GM21381 (cell line): ENCODE data around the gene ACOT11.
"Not testable (repeated sequence)": the region's sequence is repeated elsewhere in the genome, so short reads cannot be mapped to it uniquely, and the experiment has no call there.

Experiments used
- ATAC-seq: cut with Tn5 transposase; IDR thresholded peaks from one replicate; pipeline ENCODE4 v1.9.1; 2021; ENCODE audit warnings: mild to moderate bottlenecking, moderate library complexity; ENCODE audit not compliant: unreplicated experiment

Gene ACOT11

DNA sequence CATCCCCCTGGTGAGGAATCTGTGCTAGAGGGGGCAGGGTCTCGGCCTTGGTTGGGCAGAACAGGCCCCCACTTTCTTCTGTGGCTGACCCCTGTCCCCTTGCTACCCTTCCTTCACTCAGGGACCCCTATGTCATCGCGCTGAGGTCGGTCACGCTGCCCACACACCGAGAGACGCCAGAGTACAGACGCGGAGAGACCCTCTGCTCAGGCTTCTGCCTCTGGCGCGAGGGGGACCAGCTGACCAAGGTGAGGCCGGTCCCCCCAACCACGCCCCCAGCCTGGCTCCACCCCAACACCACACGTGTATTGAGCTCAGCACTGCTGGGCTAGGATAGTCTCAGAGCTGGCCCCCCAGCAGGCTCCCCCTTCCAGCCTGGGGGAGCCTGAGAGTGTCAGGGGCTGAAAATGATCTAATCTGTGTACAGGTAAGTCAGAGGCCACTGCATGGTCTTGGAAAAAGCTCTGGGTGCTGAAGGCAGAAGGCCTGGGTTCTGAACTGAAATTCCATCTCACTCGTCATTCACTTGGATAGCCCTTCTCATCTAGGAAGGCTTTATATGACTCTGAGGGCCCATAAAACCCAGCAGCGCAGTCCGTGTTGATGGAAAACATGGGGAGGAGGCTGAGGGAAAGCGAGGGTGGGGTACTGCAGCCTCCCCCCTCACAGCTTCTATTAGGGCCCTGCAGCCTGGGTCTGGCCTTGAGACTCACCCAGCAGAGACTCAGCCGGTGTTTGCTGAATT, 60.0 kb downstream of the ACOT11 start:
- no peak for ATAC-seq

DNA sequence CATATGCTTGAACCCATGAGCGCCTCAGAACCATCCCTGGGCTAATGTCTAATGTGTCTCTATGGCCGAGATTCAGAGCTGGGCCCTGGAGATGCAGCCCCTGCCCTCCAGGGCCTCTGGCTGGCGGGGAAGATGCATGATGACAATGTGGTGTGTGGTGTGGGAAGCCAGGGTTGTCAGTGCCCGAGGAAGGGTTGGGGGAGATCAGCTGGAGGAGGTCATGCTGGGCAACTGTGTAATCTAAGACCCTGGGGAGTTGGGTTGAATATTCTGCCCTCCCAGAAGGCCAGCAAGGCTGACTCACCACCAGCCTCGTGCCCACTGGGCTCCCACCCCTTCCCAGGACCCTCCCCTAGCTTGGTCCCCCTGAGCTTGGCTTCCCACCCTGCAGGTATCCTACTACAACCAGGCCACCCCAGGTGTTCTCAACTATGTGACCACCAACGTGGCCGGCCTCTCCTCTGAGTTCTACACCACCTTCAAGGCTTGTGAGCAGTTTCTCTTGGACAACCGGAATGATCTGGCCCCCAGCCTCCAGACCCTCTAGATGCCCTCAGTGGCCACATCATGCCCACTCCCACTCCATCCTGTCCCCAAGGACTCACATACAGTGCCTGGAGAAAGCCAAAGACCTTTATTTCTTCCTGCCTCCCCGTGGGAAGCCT, 60.7 kb downstream of the ACOT11 start:
- no peak for ATAC-seq

DNA sequence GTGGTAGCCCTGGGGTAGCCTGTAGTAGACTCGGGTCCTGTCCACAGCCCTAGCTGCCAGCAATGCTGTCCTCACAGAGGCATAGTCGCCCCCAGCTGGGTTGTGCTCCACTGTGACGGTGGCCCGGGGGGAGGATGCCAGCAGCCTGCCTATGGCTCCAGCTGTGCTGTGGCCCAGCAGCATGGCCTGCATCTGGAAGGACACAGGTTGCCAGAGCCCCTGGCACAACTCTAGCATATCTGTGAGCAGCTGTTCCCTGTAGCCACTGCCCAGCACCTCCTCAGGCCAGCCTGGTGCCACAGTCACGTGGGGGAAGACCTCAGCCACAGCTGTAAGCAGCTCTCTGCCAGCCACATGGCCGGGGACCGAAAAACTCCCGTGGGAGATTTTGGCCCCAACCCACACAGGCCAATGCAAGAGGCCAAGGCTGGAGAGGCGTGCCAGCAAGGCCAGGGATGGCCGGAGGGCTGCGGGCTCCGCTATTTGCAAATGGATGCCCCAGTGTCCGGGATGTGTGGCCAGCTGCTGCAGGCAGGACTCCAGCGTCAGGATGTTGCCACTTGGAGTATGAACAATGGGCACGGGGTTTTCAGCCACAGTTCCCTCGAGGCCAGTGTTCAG, 61.4 kb downstream of the ACOT11 start:
- ATAC-seq = no peak

DNA sequence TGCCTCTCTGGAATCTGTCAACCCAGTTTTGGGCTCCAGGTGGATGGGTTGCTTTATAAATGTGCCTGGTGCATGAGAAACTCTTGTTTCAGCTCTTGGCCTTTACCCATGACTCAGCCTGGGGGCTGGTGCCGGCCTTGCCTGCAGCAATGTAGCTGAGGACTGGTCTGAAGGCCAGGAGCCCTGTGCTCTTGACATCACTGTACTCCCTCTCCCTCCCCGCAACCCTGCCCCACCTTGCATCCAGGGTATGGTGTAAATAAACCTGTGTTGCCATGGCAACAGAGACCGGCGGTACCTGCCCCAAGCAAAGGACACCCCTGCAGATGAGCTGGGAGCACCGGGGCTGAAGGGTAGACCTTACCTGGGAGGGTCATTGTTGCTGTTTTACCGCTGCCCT, 62.0 kb downstream of the ACOT11 start:
- ATAC-seq = no peak

DNA sequence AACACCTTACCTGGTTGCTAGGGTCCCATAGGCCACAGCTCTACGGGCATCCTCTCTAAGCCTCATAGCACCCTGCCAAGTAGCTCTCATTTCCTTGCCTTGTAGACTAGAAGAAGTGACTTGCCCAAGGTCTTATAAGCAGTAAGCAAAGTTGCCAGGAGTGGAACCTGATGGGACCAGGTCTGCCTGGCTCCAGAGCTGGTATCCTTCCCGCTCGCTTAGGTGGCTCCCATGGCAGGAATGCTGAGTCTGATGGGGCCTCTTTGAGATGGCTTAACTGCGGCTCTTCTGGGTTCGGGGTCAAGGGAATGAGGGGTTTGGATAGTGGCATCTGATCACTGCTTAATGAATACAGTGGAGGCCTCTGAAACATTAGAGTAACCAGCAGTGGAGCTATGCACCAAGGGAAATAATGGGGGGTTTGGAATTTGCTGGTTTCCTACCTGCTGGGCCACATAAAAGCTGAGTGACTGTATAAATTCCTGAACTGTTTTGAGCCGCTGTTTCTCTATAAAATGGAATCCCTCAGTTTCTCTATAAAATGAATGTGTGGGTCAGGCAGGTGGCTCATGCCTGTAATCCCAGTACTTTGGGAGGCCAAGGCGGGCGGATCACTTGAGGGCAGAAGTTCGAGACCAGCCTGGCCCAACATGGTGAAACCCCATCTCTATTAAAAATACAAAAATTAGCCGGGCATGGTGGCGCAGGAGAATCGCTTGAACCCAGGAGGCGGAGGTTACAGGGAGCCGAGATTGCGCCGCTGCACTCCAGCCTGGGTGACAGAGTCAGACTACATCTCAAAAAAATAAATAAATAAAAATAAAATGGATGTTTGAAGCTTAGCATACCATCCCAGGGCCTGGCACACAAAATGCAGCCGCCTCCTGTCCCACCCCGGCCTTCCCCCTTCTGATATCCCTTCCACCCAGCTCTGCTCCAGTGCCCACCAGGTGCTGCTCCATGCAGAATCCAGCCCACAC, 62.9 kb downstream of the ACOT11 start:
- ATAC-seq = no peak

DNA sequence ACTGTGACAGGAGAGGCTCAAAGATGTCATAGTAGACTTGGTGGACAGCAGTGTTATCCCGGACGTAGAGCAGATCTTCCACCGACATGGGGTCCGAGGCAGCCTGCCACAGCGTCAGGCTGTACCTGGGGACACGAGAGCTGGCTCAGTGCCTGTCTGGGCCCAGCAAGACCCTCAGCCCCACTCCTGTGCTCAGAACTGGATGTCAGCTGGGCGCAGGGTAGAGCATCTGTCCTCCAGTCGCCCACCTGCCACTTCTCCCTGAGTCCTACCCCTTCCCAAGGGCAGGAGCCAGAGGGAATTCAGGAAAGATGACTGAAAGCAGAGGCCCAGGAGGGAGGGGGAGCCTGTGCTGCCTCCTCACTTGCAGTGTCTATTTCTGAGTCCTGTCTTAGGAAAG, 63.6 kb downstream of the ACOT11 start:
- ATAC-seq = no peak

DNA sequence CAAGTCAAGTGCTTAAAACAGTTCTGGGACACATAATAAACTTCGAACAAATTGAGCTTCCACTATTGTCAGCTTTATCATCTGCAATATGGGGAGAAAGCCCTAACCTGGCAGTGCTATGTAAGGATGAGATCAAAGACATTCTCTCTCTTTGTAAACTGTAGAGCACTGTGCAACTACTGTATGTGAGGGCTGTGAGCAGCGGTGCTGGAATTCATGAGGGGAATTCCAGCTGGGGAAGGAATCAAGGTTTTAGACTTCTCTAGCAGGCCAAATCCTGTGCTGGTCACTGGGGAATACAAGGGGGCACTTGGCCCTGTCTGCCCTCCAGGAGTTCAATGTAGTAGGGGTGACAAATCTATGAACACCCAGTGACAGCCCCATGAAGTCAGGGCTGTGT, 66.0 kb downstream of the ACOT11 start:
- no peak for ATAC-seq

DNA sequence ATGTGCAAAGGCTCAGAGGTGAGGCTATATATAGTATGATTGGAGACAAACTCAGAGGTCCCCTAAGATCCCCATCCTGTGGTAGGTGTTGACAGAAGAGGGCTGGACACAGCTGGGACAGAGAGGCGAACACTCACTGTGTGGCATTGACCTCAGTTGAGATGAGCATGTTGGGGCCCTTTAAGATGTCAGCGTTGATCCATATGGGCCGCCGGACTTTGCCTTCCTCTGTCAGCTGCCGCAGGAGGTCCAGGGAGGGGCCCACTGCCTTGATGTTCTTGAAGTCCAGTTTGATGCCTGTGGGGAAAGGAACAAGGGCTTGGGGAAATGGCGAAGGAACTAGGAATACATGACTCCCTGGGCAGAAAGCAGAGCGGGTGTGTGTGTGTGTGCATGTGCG, 66.5 kb downstream of the ACOT11 start:
- no peak for ATAC-seq

DNA sequence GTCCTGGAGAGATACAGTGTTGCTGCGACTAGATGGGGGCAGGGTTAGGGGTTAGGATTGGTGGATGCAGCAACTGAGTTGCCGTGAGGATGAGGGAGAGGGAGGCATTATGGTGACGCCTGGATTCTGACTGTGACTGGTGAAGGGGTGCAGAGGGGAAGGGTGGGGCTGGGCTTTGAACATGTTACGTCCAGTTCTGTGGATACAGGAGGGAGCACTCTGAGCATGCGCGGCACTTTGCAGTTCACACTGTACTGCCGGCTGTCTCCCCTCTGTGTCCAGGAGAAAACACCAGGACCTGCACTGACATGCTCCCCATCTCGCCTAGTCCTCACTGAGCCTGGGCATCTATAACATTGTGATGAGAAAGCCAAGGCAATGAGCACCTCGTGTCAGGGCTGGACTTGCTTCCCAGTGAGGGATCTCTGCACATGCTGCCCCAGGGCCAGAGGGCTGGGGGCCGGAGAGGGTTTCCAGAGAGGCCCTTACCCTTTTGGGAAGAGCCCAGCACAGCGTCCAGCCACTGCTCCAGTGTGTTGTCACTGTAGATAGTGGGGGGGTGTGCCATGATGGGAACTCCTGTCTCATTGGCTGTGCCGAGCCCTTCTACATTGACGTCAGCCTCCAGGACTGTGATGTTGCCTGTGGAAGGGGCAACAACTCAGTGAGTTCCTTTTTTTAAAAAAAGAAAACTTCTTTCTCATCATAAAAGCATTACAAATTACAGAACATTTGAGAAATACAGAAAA, 67.7 kb downstream of the ACOT11 start:
- no peak for ATAC-seq

DNA sequence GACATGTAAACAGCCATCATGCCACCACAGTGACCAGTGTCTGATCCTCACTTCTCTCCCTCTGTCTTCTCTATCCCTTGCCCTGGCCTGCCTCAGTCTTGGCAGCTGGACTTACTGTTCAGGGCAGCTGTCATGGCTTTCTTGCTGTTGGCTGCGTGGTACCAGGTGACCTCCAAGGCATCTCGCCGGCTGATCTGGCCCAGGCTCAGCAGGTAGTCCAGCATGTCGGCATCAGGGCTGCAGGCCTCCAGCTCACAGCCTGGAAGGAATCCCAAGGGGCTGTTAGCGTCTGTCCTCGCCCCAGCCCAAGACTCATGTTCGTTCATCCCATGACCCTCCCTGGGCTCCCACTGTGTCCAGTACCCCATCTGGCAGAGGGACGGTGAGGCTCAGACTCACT, 71.7 kb downstream of the ACOT11 start:
- ATAC-seq = no peak

DNA sequence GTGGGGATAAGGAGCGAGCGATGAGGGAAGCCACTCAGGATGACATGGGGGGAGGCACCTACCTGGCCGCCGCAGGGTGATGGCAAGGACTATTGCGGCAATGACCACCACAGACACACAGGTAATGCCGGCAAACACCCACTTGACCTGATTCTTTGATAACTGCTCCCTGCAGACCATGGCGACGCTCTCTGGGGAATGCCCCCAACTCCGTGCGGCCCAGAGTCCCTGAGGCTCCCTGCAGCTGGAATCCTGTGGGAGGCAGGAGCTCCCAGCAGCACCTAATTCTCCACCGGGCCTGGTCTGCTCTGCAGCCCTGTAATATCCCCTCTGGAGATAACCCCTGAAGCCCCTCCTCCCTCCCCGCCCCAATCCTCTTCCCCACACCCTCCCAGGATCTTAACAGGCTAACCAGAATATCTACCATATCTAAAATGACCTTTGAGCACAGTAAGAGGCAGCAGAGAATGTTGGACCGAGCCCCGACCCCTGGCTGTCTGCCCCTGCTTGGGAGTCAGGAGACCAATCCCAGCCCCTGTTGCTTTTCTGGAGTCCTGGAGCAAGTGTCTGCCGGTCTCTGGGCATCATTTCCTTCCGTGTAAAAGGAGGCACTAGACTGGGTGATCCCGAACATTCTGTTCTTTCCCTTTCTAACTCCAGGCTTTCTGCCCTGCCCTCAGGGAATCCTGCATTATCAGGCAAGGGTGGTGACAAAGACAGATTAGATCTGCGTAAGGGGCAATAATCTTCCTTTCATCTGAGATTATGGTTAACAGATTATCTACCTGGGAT, 75.4 kb downstream of the ACOT11 start, which contains the start of gene FAM151A:
FAM151A (minus strand) TSS at position 310 of the 792 bp plus-strand sequence; CDS start at position 180, 130 bp downstream.
- ATAC-seq = no peak

DNA sequence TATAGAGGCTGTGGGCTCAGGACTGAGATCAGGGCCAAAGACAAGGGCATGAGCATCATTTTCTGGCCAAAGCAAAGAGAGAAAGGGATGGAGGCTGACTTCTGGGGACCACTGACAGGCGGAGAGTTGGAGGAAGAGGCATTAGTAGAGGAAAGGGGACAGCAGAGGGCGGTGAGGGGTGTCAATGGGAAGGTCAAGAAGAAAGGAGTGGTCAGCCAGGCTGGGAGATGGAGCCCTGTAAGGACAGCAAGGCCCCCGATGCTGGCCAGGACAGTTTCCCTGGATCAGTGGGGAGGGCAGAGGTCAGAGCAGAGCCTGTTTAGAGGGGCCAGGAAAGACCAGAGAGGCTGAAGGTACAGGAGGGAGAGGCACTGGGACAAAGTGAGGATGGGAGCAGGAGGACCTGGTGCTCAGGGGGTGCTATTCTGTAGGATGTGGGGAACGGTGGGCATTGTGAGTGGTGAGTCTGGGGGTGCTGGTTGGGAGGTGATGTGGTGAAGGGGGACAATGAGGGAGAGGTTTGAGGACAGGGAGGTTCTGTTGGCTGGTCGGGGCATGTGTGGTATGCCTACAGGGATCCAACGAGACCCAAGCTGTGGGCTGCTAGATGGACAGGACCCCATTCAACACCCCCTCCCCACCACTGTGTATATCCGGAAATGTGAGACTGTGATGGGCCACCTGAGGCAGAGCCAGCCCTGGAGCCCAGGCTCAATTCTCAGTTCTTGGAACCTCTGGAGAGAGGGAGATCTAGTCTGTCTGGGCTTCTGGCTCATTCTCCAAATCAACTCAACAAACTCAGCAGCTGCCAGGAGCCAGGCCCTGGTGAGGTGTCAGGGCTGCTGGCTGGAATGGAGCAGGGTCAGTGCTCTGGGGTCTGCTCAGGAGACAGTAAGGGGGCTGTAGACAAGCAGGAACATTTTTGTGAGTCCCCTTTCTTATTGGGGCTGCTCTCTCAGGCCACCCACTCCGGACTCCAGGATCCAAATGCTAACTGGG, 76.7 kb downstream of the ACOT11 start:
- no peak for ATAC-seq

DNA sequence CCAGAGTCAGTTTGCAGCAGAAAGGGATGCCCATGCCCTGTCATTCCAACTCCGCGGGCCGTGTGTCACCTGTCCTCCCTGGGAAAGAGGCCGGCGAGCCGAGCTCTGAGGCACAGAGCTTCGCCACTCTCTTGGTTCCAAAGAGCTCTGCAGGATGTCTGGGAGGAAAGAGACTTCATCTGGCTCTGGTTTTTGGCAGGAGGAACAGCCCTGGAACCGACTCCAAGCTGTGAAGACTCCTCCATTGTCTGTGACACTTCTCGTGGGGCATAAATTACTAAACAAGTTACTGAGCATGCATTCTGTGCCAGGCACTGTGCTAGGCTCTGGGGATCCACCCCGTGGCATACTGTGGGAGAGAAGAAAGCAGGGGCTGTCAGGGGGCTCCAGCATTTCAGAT, 79.2 kb downstream of the ACOT11 start:
- no peak for ATAC-seq

DNA sequence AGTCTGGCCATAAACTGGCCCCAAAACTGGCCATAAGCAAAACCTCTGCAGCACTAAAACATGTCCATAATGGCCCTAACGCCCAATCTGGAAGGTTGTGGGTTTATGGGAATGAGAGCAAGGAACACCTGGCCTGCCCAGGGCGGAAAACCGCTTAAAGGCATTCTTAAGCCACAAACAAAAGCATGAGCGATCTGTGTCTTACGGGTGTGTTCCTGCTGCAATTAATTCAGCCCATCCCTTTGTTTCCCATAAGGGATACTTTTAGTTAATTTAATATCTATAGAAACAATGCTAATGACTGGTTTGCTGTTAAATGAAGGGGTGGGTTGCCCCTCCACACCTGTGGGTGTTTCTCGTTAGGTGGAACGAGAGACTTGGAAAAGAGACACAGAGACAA, 87.8 kb downstream of the ACOT11 start:
- ATAC-seq = not testable (repeated sequence)

DNA sequence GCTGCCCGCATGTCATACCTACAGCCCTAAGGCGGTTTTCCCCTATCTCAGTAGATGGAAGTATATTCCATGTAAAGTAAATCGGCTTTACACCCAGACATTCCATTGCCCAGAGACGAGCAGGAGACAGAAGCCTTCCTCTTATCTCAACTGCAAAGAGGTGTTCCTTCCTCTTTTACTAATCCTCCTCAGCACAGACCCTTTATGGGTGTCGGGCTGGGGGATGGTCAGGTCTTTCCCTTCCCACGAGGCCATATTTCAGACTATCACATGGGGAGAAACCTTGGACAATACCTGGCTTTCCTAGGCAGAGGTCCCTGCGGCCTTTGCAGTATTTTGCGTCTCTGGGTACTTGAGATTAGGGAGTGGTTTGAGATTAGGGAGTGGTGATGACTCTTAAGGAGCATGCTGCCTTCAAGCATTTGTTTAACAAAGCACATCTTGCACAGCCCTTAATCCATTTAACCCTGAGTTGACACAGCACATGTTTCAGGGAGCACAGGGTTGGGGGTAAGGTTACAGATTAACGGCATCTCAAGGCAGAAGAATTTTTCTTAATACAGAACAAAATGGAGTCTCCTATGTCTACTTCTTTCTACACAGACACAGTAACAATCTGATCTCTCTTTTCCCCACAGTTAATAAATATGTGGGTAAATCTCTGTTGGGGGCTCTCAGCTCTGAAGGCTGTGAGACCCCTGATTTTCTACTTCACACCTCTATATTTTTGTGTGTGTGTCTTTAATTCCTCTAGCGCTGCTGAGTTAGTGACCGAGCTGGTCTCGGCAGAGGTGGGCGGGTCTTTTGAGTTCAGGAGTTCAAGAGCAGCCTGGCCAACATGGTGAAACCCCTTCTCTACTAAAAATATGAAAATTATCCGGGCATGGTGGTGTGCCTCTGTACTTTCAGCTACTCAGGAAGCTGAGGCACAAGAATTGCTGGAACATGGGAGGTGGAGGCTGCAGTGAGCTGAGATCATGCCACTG, 88.7 kb downstream of the ACOT11 start:
- ATAC-seq = not testable (repeated sequence)

DNA sequence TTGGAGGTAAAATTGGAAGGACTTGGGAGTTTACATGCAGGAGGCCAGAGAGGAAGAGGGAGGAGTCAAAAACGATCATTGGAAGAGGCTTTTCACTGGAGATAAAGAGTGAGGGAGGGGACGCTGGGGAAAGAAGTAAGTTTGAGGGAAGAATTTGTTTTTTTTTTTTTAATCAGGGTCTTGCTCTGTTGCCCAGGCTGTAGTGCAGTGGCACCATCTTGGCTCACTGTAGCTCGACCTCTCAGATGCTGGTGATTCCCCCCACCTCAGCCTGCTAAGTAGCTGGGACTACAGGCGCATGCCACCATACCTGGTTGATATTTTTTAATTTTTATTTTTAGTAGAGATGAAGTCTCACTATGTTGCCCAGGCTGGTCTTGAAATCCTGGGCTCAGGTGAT, 92.3 kb downstream of the ACOT11 start:
- ATAC-seq = no peak
